ENCODE measurements around the gene ARHGAP30. TPM values are rescaled to one million over a fixed set of nuclear protein-coding genes. Genes with fewer than 3 reads are reported as not detected.

The ARHGAP30 gene
- total and polyA plus RNA-seq, 2 of the 8 experiments (the other 6 are each of a cell fraction or from before 2014, with no cell fraction given), result 0.27 to 0.39 TPM

DNA sequence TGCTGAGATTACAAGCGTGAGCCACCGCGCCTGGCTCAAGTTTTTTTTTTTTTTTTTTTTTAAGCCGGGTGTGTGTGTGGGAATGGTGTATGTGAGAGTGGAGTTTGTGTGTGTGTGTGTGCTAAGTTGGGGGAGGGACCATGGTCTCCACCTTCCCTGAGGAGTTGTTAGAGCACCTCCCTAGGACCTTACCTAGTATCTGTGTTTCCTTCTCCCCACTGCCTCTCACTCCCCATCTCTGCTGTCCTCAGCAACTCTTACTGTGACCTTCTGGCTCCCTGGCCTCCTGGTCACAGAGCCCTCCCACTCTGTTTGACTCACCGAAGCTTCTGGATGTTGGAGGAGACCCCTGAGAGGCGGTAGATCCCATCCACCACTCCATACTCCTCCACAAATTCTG lies 10.4 kb downstream of the ARHGAP30 start:
- Histone ChIP-seq H3K27me3 (replicated peaks in 1 of 4; ENCODE audit: control insufficient read depth in 3 of 4, extremely low read depth in 1 of 4, insufficient read depth in 3 of 4, low read length in 3 of 4) (no peaks in the 10 kb centered on the region), H2BK20ac (ENCODE audit: low read length) (no peak overlapping the region), H3K14ac (ENCODE audit: insufficient read length) (no peak overlapping the region), H3K9me3 (ENCODE audit: insufficient read depth in 2 of 2, low read depth in 1 of 2, low read length in 1 of 2) (no peaks in the 10 kb centered on the region), H3K4me3 (ENCODE audit: extremely low read depth in 1 of 4, insufficient read depth in 2 of 4, low read depth in 3 of 4, low read length in 4 of 4) (no peak overlapping the region), H3K23me2 (ENCODE audit: low read depth, low read length) (no peaks in the 10 kb centered on the region), H2AK5ac (ENCODE audit: low read depth, low read length) (no peak overlapping the region), H3K23ac (ENCODE audit: insufficient read length) (no peak overlapping the region), H3K79me1 (ENCODE audit: low read depth, low read length) (no peaks in the 10 kb centered on the region), H2BK5ac (ENCODE audit: low read depth, low read length) (no peak overlapping the region), H2AFZ (ENCODE audit: low read length) (no peak overlapping the region), H3K4me2 (ENCODE audit: insufficient read depth in 1 of 2, low read depth in 2 of 2, low read length in 2 of 2) (no peak overlapping the region), H4K8ac (ENCODE audit: extremely low read depth, insufficient read depth, low read length) (no peak overlapping the region; the same call in 1 of the 2 replicates), H3K56ac (replicated peaks; ENCODE audit: insufficient read length, low read depth, low read length) (no peak overlapping the region), H2BK15ac (ENCODE audit: low read length) (no peak overlapping the region), H3K36me3 (ENCODE audit: control insufficient read depth in 2 of 4, insufficient read depth in 4 of 4, low read length in 3 of 4) (no peaks in the 10 kb centered on the region), H4K91ac (replicated peaks; ENCODE audit: insufficient read length, low read length) (no peak overlapping the region), H2BK120ac (replicated peaks; ENCODE audit: low read depth, low read length) (no peak overlapping the region), H3K4me1 (replicated peaks in 1 of 4; ENCODE audit: control insufficient read depth in 3 of 4, insufficient read depth in 4 of 4, low read length in 3 of 4) (no peaks in the 10 kb centered on the region), H4K20me1 (replicated peaks in 1 of 2; ENCODE audit: control insufficient read depth in 1 of 2, insufficient read depth in 2 of 2, low read length in 2 of 2) (no peaks in the 10 kb centered on the region), H3K27ac (ENCODE audit: low read depth, low read length) (no peak overlapping the region), H4K5ac (ENCODE audit: insufficient read length, low read depth, low read length) (no peak overlapping the region), H3K9ac (replicated peaks in 1 of 4; ENCODE audit: extremely low read depth in 1 of 4, low read depth in 3 of 4, low read length in 3 of 4) (no peak overlapping the region), H3K79me2 (ENCODE audit: control insufficient read depth in 1 of 2, insufficient read depth in 2 of 2, low read length in 2 of 2) (no peaks in the 10 kb centered on the region), H3K4ac (replicated peaks; ENCODE audit: insufficient read length, low read depth, low read length) (no peak overlapping the region), H2BK12ac (ENCODE audit: low read depth, low read length) (no peak overlapping the region), H3K18ac (ENCODE audit: extremely low read depth, low read length) (no peak overlapping the region; the same call in 1 of the 2 replicates)
- 91% methylated on average over 5 of the region's 6 CpGs; no CpG with 5 or more reads in 1 of the 2 experiments for WGBS, 2 experiments (ENCODE audit: extremely low coverage in 1 of 2, insufficient coverage in 1 of 2, insufficient read length in 1 of 2, insufficient replicate concordance in 2 of 2, low coverage in 1 of 2, low lambda C conversion rate in 2 of 2, missing lambda C conversion rate in 1 of 2)
- CTCF ChIA-PET (ENCODE audit: partially characterized antibody), result interaction anchor here (0.6 to 3.9 kb wide), 5 partner anchors 9 to 125 kb away, joined by 3 to 29 read pairs (median 4); partner anchors contain the start of genes ARHGAP30 and USF1
- POLR2A ChIA-PET (ENCODE audit: partially characterized antibody), result interaction anchor here (0.9 to 4.6 kb wide), 3 partner anchors 11 to 18 kb away, joined by 3 to 28 read pairs (median 4); partner anchors contain the start of genes ARHGAP30 and USF1
- FAIRE-seq, result no peak
- no peak for DNase-seq (ENCODE audit: low read depth in 1 of 2, low spot score in 2 of 2)
- no peak for TF ChIP-seq KDM1A (IDR thresholded peaks at IDR 0.05; ENCODE audit: borderline replicate concordance, low read length)
- no peak for TF ChIP-seq TAF1 (IDR thresholded peaks at IDR 0.05; ENCODE audit: low read depth, low read length)
- no peak for TF ChIP-seq SIRT6 (IDR thresholded peaks at IDR 0.05; ENCODE audit: low read length)
- TF ChIP-seq JUND (IDR thresholded peaks at IDR 0.05; ENCODE audit: low read length), result no peak
- TF ChIP-seq KDM4A (IDR thresholded peaks at IDR 0.05; ENCODE audit: low read depth, low read length, severe bottlenecking), result no peak
- no peak for TF ChIP-seq RNF2 (IDR thresholded peaks at IDR 0.05; ENCODE audit: borderline replicate concordance, low read depth, low read length, missing control alignments, poor library complexity, severe bottlenecking)
- no peak for TF ChIP-seq KDM5A (IDR thresholded peaks at IDR 0.05; ENCODE audit: low read length)
- no peak for TF ChIP-seq SP4 (IDR thresholded peaks at IDR 0.05; ENCODE audit: low read length)
- no peak for TF ChIP-seq GABPA (IDR thresholded peaks at IDR 0.05; ENCODE audit: borderline replicate concordance, insufficient read depth, low read length)
- no peak for TF ChIP-seq SP2 (IDR thresholded peaks at IDR 0.05; ENCODE audit: low read length)
- TF ChIP-seq CBX8 (IDR thresholded peaks at IDR 0.05; ENCODE audit: borderline replicate concordance, low read depth, low read length), result no peak
- TF ChIP-seq CEBPB (IDR thresholded peaks at IDR 0.05; ENCODE audit: low read depth, low read length), result no peak
- TF ChIP-seq USF2 (IDR thresholded peaks at IDR 0.05; ENCODE audit: low read length), result no peak
- TF ChIP-seq MAFK (IDR thresholded peaks at IDR 0.05; ENCODE audit: low read depth, low read length), result no peak

Measured in H1 (cell line).